Stimulated activated CD8-positive, alpha-beta memory T cell treated with anti-CD3 and anti-CD28 coated beads, Interleukin-7, amount 100 ng/mL, for 4 hours (primary cell): ENCODE data around the gene SPRR2B.
"Not testable (repeated sequence)": the region's sequence is repeated elsewhere in the genome, so short reads cannot be mapped to it uniquely, and the experiment has no call there.

Source experiments
- DNase-seq, 2 donors: peaks; one replicate each; pipeline ENCODE4 v3.0.0-alpha.2; 2020; ENCODE audit warnings: low read depth in 2 of 2

Gene SPRR2B

DNA sequence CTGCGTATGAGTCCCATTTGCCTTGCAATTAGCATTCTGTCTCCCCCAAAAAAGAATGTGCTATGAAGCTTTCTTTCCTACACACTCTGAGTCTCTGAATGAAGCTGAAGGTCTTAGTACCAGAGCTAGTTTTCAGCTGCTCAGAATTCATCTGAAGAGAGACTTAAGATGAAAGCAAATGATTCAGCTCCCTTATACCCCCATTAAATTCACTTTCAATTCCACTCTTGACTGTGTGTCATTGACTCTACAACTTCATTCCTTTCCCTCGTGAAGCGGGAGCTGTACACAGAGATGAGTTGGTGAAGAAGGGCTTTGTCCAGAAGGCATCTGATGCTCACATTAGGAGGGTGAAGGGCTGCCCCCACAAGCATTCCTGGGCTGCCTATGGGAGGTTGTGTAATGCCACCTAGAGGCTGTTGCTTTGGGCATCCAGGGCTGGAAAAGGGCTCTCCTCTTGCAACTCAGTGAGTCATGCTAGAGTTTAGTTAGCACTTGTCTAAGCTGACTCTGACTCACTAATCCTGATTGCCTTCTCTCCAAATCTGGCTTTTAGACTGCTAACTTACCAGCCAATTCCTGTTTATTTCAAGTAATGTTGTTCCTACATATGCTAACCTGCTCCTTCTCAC lies 38.6 kb downstream of the SPRR2B start:
- no peak for DNase-seq

DNA sequence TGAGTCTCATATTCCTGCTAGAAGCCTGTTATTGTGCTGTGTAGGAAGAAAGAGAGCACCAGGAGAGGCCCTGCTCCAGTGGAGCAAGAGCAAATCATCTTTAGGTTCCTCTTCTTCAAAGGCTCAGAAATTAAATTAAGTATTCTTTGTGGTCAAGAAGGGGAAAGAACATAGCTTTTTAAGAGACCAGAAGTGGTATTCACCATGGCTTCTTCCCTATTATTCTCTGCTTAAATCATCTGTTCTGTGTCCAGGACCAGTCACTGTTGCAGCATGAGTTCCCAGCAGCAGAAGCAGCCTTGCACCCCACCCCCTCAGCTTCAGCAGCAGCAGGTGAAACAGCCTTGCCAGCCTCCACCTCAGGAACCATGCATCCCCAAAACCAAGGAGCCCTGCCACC lies 39.3 kb downstream of the SPRR2B start:
- DNase-seq: no peak

DNA sequence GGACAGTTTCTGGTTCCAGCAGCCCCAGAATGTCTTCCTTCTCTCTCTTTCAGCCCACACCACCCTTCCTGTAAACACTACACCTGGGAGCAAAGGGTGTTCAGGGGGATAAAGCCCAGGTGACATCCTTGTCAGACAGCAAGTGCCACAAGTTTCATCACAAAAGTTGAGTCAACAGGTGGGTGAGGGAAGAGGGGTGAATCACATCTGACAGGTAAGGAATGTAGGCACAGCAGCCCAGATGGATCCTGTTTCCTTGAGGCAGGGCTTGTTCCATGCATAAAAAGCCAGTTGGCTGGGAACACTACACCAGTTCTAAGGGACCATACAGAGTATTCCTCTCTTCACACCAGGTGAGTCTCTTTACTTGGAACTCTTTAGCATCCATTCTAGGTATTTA lies 40.5 kb downstream of the SPRR2B start, which contains the start of gene SPRR1B:
TSS of gene SPRR1B (plus strand) at position 309 of the 400 bp plus-strand sequence. CDS start 1,143 bp downstream, outside the sequence.
- no peak for DNase-seq

DNA sequence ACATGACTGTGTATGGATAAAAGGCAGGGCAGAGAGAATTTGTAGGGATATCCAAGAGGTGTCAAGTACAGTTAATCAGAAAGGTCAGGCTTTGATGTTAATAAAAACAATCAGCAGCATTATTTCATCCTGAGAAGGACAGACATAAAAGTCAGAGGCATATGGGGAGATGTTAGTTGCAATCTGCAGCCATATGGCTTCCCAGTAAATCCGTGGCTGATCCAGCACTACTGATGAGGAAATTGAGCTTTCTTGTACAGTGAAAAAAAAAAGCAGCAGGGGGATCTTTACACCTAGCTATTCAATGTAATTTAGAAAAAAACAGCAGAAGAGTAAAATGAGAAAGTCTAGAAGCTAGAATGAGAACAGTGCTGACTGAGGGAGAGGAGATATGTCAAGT lies 42.6 kb downstream of the SPRR2B start:
- DNase-seq: no peak

DNA sequence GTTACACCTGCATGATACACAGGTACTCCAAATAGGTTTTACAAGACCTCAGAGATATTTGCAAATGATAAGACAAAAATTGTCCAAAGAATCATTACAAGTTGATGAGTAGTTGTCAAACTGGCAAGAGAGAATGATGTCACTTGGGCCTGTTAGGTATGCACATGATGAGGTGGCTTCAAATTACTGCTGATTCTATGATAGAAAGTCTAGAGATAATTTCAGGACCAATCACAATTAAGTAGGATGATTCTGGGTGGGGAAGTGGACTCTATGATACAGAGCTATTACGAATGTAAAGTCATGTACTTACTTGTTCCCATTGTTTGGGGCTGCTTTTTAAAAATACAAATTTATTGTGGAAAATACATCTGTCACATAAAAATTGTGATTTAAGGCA lies 45.6 kb downstream of the SPRR2B start:
- DNase-seq: no peak

DNA sequence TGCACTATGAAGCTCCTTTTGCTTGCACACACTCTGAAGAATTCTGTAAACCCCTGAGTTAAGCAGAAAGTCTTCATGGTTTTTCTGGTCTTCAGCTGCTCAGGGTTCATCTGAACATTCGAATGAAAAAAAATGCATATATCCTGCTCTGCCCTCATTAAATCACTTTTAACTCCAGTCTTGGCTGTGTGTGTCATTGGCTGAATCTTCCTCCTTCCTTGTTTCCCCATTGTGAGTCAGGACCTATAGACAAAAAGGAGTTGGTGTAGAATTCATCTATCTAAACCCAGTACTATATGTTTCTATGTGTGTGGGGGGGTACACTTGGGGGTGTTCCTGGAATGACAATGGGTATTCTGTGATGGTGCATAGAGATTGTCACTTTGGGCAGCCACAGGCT lies 47.0 kb downstream of the SPRR2B start:
- DNase-seq: no peak

DNA sequence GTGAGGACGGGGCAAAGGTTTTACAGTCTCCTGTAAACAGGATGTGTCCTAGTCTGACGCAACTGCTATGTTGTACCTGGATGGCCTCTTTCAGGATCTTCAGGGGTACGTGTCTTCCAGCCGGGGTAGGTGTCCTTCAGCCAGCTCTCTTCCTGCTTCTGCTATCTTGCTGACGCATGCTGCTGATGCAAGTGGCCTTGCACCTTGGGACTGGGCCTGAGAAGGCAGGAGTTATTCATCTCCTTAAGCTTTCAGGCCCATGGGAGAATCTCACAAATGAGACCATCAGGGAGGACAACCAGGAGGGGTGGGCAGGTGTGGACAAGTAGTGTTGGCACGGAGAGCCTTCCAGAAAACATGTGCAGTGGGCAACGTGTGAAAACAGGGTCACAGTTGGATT lies 48.3 kb downstream of the SPRR2B start:
- no peak for DNase-seq

DNA sequence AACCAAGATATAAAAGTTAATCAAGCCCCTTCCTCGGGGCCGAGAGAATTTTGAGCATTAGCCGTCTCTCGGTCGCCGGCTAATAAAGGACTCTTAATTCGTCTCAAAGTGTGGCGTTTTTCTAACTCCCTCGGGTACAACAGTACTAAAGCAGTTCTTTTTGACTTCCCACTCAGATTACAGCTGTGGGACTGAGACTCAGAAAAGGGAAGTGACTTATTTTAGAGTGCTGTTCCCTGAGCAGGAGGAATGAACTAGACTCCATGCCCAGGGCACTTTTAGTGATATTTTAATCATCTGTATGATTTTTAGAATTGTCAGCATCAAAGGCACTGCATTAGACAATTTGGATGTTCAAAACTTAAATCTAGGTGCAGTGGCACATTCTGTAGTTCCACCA lies 49.1 kb downstream of the SPRR2B start:
- not testable (repeated sequence) for DNase-seq

DNA sequence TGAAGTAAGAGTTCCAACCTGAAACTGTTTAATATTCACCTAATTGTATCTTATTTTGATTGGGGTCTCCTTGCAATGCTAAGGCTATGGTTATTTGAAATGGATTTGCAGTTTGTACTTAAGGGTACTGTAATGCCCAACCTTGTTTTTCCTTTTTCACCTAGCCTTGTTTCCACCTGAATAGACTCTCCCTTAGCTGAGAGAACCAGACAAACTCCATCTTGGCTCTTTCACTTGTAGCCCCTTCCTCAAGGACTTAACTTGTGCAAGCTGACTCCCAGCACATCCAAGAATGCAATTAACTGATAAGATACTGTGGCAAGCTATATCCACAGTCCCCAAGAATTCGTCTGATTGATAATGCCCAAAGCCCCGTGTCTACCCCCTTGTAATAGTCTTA lies 49.6 kb downstream of the SPRR2B start:
- not testable (repeated sequence) for DNase-seq
